HL-60 (cell line): ENCODE data around the gene JPT2.

Experiments used
- GABPA ChIP-seq: IDR thresholded peaks from 2 replicates; pipeline ENCODE4 v1.6.1; 2012; ENCODE audit warnings: low read depth
- POLR2AphosphoS5 ChIP-seq: IDR thresholded peaks from 2 replicates; pipeline ENCODE4 v1.6.1; 2012; ENCODE audit warnings: low read depth
- TF ChIP-seq, protein P1 (sequence below): IDR thresholded peaks from one replicate; pipeline ENCODE4 v1.5.1; 2011; ENCODE audit warnings: low read length, control low read depth, inconsistent platforms; ENCODE audit not compliant: insufficient read depth
- TF ChIP-seq, protein P2 (sequence below): IDR thresholded peaks from 2 replicates; pipeline ENCODE4 v1.6.1; 2012; ENCODE audit warnings: low read depth; ENCODE audit not compliant: insufficient replicate concordance

GRCh38 chr16:1709356-1709755 lies 31.3 kb downstream of the JPT2 start:
- TF ChIP-seq, protein P1, sequence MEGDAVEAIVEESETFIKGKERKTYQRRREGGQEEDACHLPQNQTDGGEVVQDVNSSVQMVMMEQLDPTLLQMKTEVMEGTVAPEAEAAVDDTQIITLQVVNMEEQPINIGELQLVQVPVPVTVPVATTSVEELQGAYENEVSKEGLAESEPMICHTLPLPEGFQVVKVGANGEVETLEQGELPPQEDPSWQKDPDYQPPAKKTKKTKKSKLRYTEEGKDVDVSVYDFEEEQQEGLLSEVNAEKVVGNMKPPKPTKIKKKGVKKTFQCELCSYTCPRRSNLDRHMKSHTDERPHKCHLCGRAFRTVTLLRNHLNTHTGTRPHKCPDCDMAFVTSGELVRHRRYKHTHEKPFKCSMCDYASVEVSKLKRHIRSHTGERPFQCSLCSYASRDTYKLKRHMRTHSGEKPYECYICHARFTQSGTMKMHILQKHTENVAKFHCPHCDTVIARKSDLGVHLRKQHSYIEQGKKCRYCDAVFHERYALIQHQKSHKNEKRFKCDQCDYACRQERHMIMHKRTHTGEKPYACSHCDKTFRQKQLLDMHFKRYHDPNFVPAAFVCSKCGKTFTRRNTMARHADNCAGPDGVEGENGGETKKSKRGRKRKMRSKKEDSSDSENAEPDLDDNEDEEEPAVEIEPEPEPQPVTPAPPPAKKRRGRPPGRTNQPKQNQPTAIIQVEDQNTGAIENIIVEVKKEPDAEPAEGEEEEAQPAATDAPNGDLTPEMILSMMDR: no peak
- TF ChIP-seq POLR2AphosphoS5 (no peak), GABPA (no peak)
- TF ChIP-seq, protein P2, sequence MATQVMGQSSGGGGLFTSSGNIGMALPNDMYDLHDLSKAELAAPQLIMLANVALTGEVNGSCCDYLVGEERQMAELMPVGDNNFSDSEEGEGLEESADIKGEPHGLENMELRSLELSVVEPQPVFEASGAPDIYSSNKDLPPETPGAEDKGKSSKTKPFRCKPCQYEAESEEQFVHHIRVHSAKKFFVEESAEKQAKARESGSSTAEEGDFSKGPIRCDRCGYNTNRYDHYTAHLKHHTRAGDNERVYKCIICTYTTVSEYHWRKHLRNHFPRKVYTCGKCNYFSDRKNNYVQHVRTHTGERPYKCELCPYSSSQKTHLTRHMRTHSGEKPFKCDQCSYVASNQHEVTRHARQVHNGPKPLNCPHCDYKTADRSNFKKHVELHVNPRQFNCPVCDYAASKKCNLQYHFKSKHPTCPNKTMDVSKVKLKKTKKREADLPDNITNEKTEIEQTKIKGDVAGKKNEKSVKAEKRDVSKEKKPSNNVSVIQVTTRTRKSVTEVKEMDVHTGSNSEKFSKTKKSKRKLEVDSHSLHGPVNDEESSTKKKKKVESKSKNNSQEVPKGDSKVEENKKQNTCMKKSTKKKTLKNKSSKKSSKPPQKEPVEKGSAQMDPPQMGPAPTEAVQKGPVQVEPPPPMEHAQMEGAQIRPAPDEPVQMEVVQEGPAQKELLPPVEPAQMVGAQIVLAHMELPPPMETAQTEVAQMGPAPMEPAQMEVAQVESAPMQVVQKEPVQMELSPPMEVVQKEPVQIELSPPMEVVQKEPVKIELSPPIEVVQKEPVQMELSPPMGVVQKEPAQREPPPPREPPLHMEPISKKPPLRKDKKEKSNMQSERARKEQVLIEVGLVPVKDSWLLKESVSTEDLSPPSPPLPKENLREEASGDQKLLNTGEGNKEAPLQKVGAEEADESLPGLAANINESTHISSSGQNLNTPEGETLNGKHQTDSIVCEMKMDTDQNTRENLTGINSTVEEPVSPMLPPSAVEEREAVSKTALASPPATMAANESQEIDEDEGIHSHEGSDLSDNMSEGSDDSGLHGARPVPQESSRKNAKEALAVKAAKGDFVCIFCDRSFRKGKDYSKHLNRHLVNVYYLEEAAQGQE: no peak
